K562 (cell line): ENCODE data around the gene ADI1. TPM values are rescaled to one million over a fixed set of nuclear protein-coding genes. Genes with fewer than 3 reads are reported as not detected.

ENCODE experiments used
- ARID3B ChIP-seq: fragments of 250-450 bp; sonication (Bioruptor Pico); IDR thresholded peaks from 2 replicates; pipeline ENCODE4 v1.4.0; 2020; ENCODE audit warnings: borderline replicate concordance
- ATF6 ChIP-seq: sonication (generic); formaldehyde crosslinking; IDR thresholded peaks from 2 replicates; pipeline ENCODE4 v1.4.0; 2020; ENCODE audit warnings: mild to moderate bottlenecking, missing genetic modification reagents
- GMEB1 ChIP-seq: fragments of 250-450 bp; sonication (Bioruptor Pico); IDR thresholded peaks from 2 replicates; pipeline ENCODE4 v1.4.0; 2020; ENCODE audit warnings: mild to moderate bottlenecking
- ZNF263 ChIP-seq: sonication (generic); formaldehyde crosslinking; IDR thresholded peaks from 2 replicates; pipeline ENCODE4 v1.8.0; 2022; ENCODE audit warnings: mild to moderate bottlenecking, missing genetic modification reagents, borderline replicate concordance
- ZNF696 ChIP-seq: fragments of 250-450 bp; sonication (Bioruptor Pico); conservative IDR thresholded peaks from 2 replicates; pipeline ENCODE4 v1.4.0; 2020; ENCODE audit warnings: mild to moderate bottlenecking, moderate library complexity
- ZNF785 ChIP-seq: fragments of 250-450 bp; sonication (Bioruptor Pico); IDR thresholded peaks from 2 replicates; pipeline ENCODE4 v1.4.0; 2020; ENCODE audit warnings: mild to moderate bottlenecking
- polyA plus RNA-seq, 8 experiments: library from polyadenylated mRNA; depleted of rRNA in 4 of 8; stranded (reverse) in 5 of 8; unstranded in 3 of 8; fragments of >200 nt; fragmentation: Nextera tagmentation in 2 of 8; fragmentation: Illumina TruSeq in 1 of 8; extraction: Ambion mirVana in 2 of 8; extraction: Trizol in 1 of 8; gene quantifications; 2 replicates each; pipeline versions ENCODE4 v1.2.1 to v1.2.3, GENCODE V29; 2011 to 2014; ENCODE audit warnings: inconsistent platforms in 1 of 8, missing spikeins in 1 of 8
- total RNA-seq, 7 experiments: library from RNA; depleted of rRNA in 6 of 7; stranded (reverse); fragments of >200 nt in 6 of 7; fragmentation: Illumina TruSeq in 2 of 7; extraction: Trizol in 2 of 7; gene quantifications; 2 replicates each; pipeline versions ENCODE4 v1.2.1 to v1.2.3, GENCODE V29; 2011 to 2021; ENCODE audit warnings: low replicate concordance in 1 of 7

Gene ADI1
- total and polyA plus RNA-seq, 9 of the 15 experiments (the other 6 are each of a cell fraction or from before 2014, with no cell fraction given), result 6.1 to 51.0 (median 27.1) TPM

GRCh38 chr2:3553946-3554345, 34.6 kb upstream of the ADI1 start (continued):
- no peak for TF ChIP-seq GMEB1 (CRISPR knock-in tag)
- TF ChIP-seq ARID3B (CRISPR knock-in tag), result no peak
- no peak for TF ChIP-seq ZNF263 (CRISPR knock-in tag)
- no peak for TF ChIP-seq ATF6
- TF ChIP-seq ZNF696 (CRISPR knock-in tag), result no peak
- no peak for TF ChIP-seq ZNF785 (CRISPR knock-in tag)
